CD8-positive, alpha-beta memory T cell (primary cell): ENCODE results near the gene DNAJC3. TPM values are rescaled to one million over a fixed set of nuclear protein-coding genes. Genes with fewer than 3 reads are reported as not detected.

ENCODE experiments used
- CTCF ChIA-PET: fragments of 350-600 bp; sonication (Branson Sonifier 250); formaldehyde crosslinking; loops from one replicate; lab custom pipeline; 2021; ENCODE audit warnings: antibody characterized with exemption; lab: Charles Lee
- POLR2A ChIA-PET: fragments of 350-600 bp; sonication (Branson Sonifier 250); formaldehyde crosslinking; loops from one replicate; lab custom pipeline; 2021; ENCODE audit warnings: antibody characterized with exemption; lab: Charles Lee
- DNase-seq, 5 donors: peaks; one replicate each; pipeline versions ENCODE4 v3.0.0 to v3.0.0-alpha.2; 2020 to 2022; ENCODE audit warnings: mixed read lengths in 1 of 5
- H3K27ac ChIP-seq: one replicate; pipeline ENCODE4 v1.7.0; 2013; ENCODE audit warnings: low read depth, mild to moderate bottlenecking, low read length, moderate library complexity
- H3K27me3 ChIP-seq: 2 replicates; pipeline ENCODE4 v1.7.0; 2013; ENCODE audit warnings: low read length, mild to moderate bottlenecking; ENCODE audit not compliant: insufficient read depth, poor library complexity, severe bottlenecking
- H3K36me3 ChIP-seq: 2 replicates; pipeline ENCODE4 v1.7.0; 2013; ENCODE audit warnings: mild to moderate bottlenecking, low read length, moderate library complexity; ENCODE audit not compliant: insufficient read depth
- H3K4me1 ChIP-seq: 2 replicates; pipeline ENCODE4 v1.7.0; 2013; ENCODE audit warnings: mild to moderate bottlenecking, low read length, moderate library complexity; ENCODE audit not compliant: insufficient read depth
- H3K4me3 ChIP-seq: 2 replicates; pipeline ENCODE4 v1.7.0; 2013; ENCODE audit warnings: mild to moderate bottlenecking, low read length
- H3K9me3 ChIP-seq: 2 replicates; pipeline ENCODE4 v1.7.0; 2013; ENCODE audit warnings: mild to moderate bottlenecking, low read length
- H3K27ac Mint-ChIP-seq, 8 donors: one replicate each; pipeline ENCODE4 v1.8.0; 2020 to 2021; ENCODE audit warnings: mixed read lengths in 8 of 8, mild to moderate bottlenecking in 6 of 8, inconsistent platforms in 3 of 8, moderate library complexity in 3 of 8
- H3K27me3 Mint-ChIP-seq, 2 donors: one replicate each; pipeline ENCODE4 v1.8.0; 2020 to 2021; ENCODE audit warnings: mixed read lengths in 2 of 2, mild to moderate bottlenecking in 1 of 2, moderate library complexity in 1 of 2
- H3K36me3 Mint-ChIP-seq, 3 donors: one replicate each; pipeline ENCODE4 v1.8.0; 2020 to 2021; ENCODE audit warnings: mixed read lengths in 3 of 3, inconsistent platforms in 1 of 3, mild to moderate bottlenecking in 1 of 3
- H3K4me1 Mint-ChIP-seq, 3 donors: one replicate each; pipeline ENCODE4 v1.8.0; 2020 to 2021; ENCODE audit warnings: mixed read lengths in 3 of 3, inconsistent platforms in 1 of 3, mild to moderate bottlenecking in 1 of 3
- H3K4me3 Mint-ChIP-seq, 7 donors: one replicate each; pipeline ENCODE4 v1.8.0; 2020 to 2021; ENCODE audit warnings: mixed read lengths in 7 of 7, mild to moderate bottlenecking in 6 of 7, moderate library complexity in 4 of 7, inconsistent platforms in 2 of 7
- H3K9me3 Mint-ChIP-seq, 5 donors: one replicate each; pipeline ENCODE4 v1.8.0; 2020 to 2022; ENCODE audit warnings: mixed read lengths in 5 of 5, mild to moderate bottlenecking in 3 of 5, moderate library complexity in 2 of 5, inconsistent platforms in 1 of 5
- polyA plus RNA-seq: library from polyadenylated mRNA; unstranded; fragments of 300-500 nt; fragmentation: Illumina TruSeq; gene quantifications from one replicate; pipeline ENCODE4 v1.2.3, GENCODE V29; 2021
- total RNA-seq, 2 experiments: library from RNA; stranded (reverse); gene quantifications; one replicate each; pipeline ENCODE4 v1.2.3, GENCODE V29; 2021

Gene DNAJC3
- total and polyA plus RNA-seq, 3 experiments from 2014 or later = 19.4 to 26.4 (median 26.1) TPM

GRCh38 chr13:95698047-95698749, 21.3 kb downstream of the DNAJC3 start:
- H3K4me3 Mint-ChIP-seq = peak overlapping the region in 2 of 7 donors; percentile 9 to 10
- H3K36me3 Mint-ChIP-seq = peaks cover 0 to 16% (median 6%) of the 10 kb centered on the region in 3 donors
- peak overlapping the region in 3 of 8 donors; percentile 39 to 80 (median 57) for H3K27ac Mint-ChIP-seq
- peaks cover 2 to 12% (median 7%) of the 10 kb centered on the region in 5 donors for H3K9me3 Mint-ChIP-seq
- DNase-seq = no peak
- Histone ChIP-seq H3K9me3 (no peaks in the 10 kb centered on the region), H3K27ac (no peak overlapping the region), H3K27me3 (no peaks in the 10 kb centered on the region), H3K4me1 (peaks cover 17% of the 10 kb centered on the region), H3K4me3 (no peak overlapping the region), H3K36me3 (no peaks in the 10 kb centered on the region)
- ChIA-PET POLR2A (no interaction called here), CTCF (no interaction called here)
- H3K27me3 Mint-ChIP-seq = no peaks in the 10 kb centered on the region
- peaks cover 47 to 62% (median 58%) of the 10 kb centered on the region in 3 donors for H3K4me1 Mint-ChIP-seq

- Histone ChIP-seq H3K36me3 (no peaks in the 10 kb centered on the region), H3K27ac (no peak overlapping the region), H3K4me1 (peaks cover 33% of the 10 kb centered on the region), H3K4me3 (no peak overlapping the region), H3K9me3 (no peaks in the 10 kb centered on the region), H3K27me3 (no peaks in the 10 kb centered on the region)
- Mint-ChIP-seq H3K27me3 (no peaks in the 10 kb centered on the region), H3K36me3 (peaks cover 0 to 4% (median 3%) of the 10 kb centered on the region in 3 donors), H3K27ac (peak overlapping the region in 3 of 8 donors; percentile 0 to 72 (median 32)), H3K4me3 (no peak overlapping the region), H3K4me1 (peaks cover 73 to 92% (median 89%) of the 10 kb centered on the region in 3 donors), H3K9me3 (no peaks in the 10 kb centered on the region)
- ChIA-PET CTCF (no interaction called here), POLR2A (interaction anchor here (0.6 kb wide), 1 partner anchor 596 kb away, joined by 3 read pairs; no protein-coding TSS in a partner anchor)
- DNase-seq = no peak
These were observed 26.6 kb downstream of the DNAJC3 start for GRCh38 chr13:95703576-95703975.

- peaks cover 0 to 7% (median 4%) of the 10 kb centered on the region in 3 donors for H3K36me3 Mint-ChIP-seq
- H3K9me3 Mint-ChIP-seq = no peaks in the 10 kb centered on the region
- H3K27ac Mint-ChIP-seq = no peak overlapping the region
- DNase-seq = no peak
- Histone ChIP-seq H3K27ac (no peak overlapping the region), H3K36me3 (no peaks in the 10 kb centered on the region), H3K27me3 (no peaks in the 10 kb centered on the region), H3K9me3 (no peaks in the 10 kb centered on the region), H3K4me3 (no peak overlapping the region), H3K4me1 (peaks cover 24% of the 10 kb centered on the region)
- POLR2A ChIA-PET = interaction anchor here (0.9 kb wide), 1 partner anchor 50 kb away, joined by 5 read pairs; no protein-coding TSS in a partner anchor
- H3K4me3 Mint-ChIP-seq = no peak overlapping the region
- peaks cover 66 to 87% (median 80%) of the 10 kb centered on the region in 3 donors for H3K4me1 Mint-ChIP-seq
- CTCF ChIA-PET = no interaction called here
- H3K27me3 Mint-ChIP-seq = no peaks in the 10 kb centered on the region
These were observed 27.6 kb downstream of the DNAJC3 start for GRCh38 chr13:95704510-95704909.

- ChIA-PET CTCF (no interaction called here), POLR2A (no interaction called here)
- no peaks in the 10 kb centered on the region for H3K9me3 Mint-ChIP-seq
- no peak for DNase-seq
- Histone ChIP-seq H3K4me3 (no peak overlapping the region), H3K27ac (no peak overlapping the region), H3K36me3 (peaks cover 6% of the 10 kb centered on the region), H3K27me3 (no peaks in the 10 kb centered on the region), H3K4me1 (peaks cover 24% of the 10 kb centered on the region), H3K9me3 (no peaks in the 10 kb centered on the region)
- H3K4me1 Mint-ChIP-seq = peaks cover 57 to 73% (median 63%) of the 10 kb centered on the region in 3 donors
- peak overlapping the region in 1 of 7 donors; percentile 44 for H3K4me3 Mint-ChIP-seq
- peak overlapping the region; percentile 11 to 82 (median 32) for H3K27ac Mint-ChIP-seq
- peaks cover 0 to 24% (median 2%) of the 10 kb centered on the region in 3 donors for H3K36me3 Mint-ChIP-seq
- no peaks in the 10 kb centered on the region for H3K27me3 Mint-ChIP-seq
These were observed 29.4 kb downstream of the DNAJC3 start for GRCh38 chr13:95706356-95706755.

GRCh38 chr13:95707035-95707434, 30.1 kb downstream of the DNAJC3 start:
- H3K4me3 ChIP-seq = no peak overlapping the region
- peaks cover 24% of the 10 kb centered on the region for H3K4me1 ChIP-seq
- Mint-ChIP-seq H3K4me3 (peak overlapping the region in 4 of 7 donors; percentile 42 to 81 (median 48)), H3K27me3 (no peaks in the 10 kb centered on the region), H3K4me1 (peaks cover 51 to 66% (median 56%) of the 10 kb centered on the region in 3 donors), H3K36me3 (peaks cover 2 to 29% (median 9%) of the 10 kb centered on the region in 3 donors), H3K9me3 (no peaks in the 10 kb centered on the region), H3K27ac (peak overlapping the region in 7 of 8 donors; percentile 54 to 86 (median 78))
- H3K36me3 ChIP-seq = peaks cover 13% of the 10 kb centered on the region
- H3K27ac ChIP-seq = no peak overlapping the region
- POLR2A ChIA-PET = no interaction called here
- H3K27me3 ChIP-seq = no peaks in the 10 kb centered on the region
- no peak for DNase-seq
- CTCF ChIA-PET = no interaction called here
- H3K9me3 ChIP-seq = no peaks in the 10 kb centered on the region

DNA sequence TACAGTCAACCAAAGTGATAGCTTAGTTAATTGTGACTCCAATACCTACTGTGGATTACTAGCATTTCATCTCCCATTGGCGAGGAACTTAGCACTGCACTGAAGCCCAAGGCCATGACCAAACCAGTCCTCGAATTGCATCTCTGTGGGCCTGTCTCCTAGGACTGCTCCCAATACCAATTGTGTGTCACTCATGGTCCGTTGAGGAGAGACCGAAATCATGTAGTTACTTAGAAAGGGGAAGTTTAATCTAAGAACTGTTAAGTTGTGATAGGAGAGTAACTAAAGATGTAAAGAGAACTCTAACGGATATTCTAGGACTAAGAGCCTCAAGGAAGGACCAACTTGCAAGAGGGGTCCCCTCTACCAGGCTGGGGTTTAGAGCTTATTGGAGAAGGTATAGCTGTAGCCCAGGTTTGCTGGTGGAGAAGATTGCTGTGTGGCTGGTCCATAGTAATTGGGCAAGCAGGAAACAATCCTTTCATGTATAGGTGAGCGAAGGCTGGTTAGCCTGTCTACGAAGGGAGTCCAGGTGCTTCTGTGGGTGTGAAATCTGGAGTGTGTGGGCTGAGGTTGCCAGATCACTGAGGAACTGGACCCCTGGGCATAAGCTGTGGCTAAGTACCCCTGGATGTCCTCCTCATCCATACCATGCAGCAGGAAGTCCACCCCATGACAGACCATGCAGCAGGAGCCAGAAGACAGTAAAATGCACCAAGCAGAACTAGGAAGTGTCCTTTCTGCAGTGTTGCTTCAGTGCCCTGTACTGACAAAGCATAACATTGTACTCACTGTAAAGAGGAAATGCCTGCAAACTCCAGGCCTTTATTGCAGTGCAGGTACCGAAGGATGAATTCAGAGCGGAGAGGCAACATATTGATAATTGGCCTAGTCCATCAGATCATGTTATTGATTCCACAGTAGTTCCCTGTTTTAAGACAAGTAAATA, 30.8 kb downstream of the DNAJC3 start:
- no peak overlapping the region for H3K4me3 ChIP-seq
- DNase-seq = no peak
- Mint-ChIP-seq H3K9me3 (no peaks in the 10 kb centered on the region), H3K27ac (peak overlapping the region in 7 of 8 donors; percentile 54 to 86 (median 78)), H3K4me1 (peaks cover 44 to 59% (median 50%) of the 10 kb centered on the region in 3 donors), H3K36me3 (peaks cover 4 to 34% (median 13%) of the 10 kb centered on the region in 3 donors), H3K4me3 (peak overlapping the region in 1 of 7 donors; percentile 42), H3K27me3 (no peaks in the 10 kb centered on the region)
- ChIA-PET POLR2A (no interaction called here), CTCF (no interaction called here)
- peaks cover 13% of the 10 kb centered on the region for H3K36me3 ChIP-seq
- H3K9me3 ChIP-seq = no peaks in the 10 kb centered on the region
- no peak overlapping the region for H3K27ac ChIP-seq
- H3K4me1 ChIP-seq = peaks cover 24% of the 10 kb centered on the region
- no peaks in the 10 kb centered on the region for H3K27me3 ChIP-seq

DNA sequence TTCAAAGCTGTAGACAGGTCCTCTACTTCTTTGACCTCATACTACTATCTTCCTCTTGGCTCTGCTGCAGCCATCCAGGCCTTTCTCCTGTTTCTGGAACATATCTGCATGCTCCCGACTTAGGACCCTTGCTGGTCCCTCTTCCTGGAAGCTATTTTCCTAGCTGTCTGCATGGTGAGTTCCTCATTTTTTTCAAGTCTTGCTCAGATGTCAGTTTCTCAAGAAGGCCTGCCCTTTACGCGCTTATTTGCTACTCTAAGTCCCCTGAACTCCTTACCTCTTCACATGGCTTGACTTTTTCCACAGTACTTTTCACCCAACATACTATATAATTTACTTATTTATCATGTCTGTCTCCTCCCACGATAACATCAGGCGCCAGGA, 31.4 kb downstream of the DNAJC3 start:
- ChIA-PET POLR2A (no interaction called here), CTCF (no interaction called here)
- peaks cover 24% of the 10 kb centered on the region for H3K4me1 ChIP-seq
- H3K9me3 ChIP-seq = no peaks in the 10 kb centered on the region
- no peak overlapping the region for H3K27ac ChIP-seq
- Mint-ChIP-seq H3K36me3 (peaks cover 9 to 41% (median 19%) of the 10 kb centered on the region in 3 donors), H3K4me1 (peaks cover 37 to 53% (median 43%) of the 10 kb centered on the region in 3 donors), H3K27ac (peak overlapping the region in 2 of 8 donors; percentile 47 to 59), H3K27me3 (no peaks in the 10 kb centered on the region), H3K9me3 (no peaks in the 10 kb centered on the region), H3K4me3 (no peak overlapping the region)
- no peak overlapping the region for H3K4me3 ChIP-seq
- no peak for DNase-seq
- no peaks in the 10 kb centered on the region for H3K27me3 ChIP-seq
- H3K36me3 ChIP-seq = peaks cover 13% of the 10 kb centered on the region
